Osteocyte (in vitro differentiated cells): Measurements from ENCODE around the gene CS. TPM values are rescaled to one million over a fixed set of nuclear protein-coding genes. Genes with fewer than 3 reads are reported as not detected.
A peak's percentile ranks its signal among the peaks of the same experiment; 100 is the strongest.
"Not testable (repeated sequence)": the region's sequence is repeated elsewhere in the genome, so short reads cannot be mapped to it uniquely, and the experiment has no call there.

Source experiments
- DNase-seq: peaks from one replicate; pipeline ENCODE4 v3.0.0; 2021; ENCODE audit warnings: mixed read lengths; ENCODE audit not compliant: unreplicated experiment; ENCODE audit errors: extremely low spot score
- H3K27ac Mint-ChIP-seq: one replicate; pipeline ENCODE4 v1.8.0; 2021; ENCODE audit warnings: mild to moderate bottlenecking, mixed read lengths; ENCODE audit not compliant: unreplicated experiment
- H3K27me3 Mint-ChIP-seq: one replicate; pipeline ENCODE4 v1.8.0; 2021; ENCODE audit warnings: mixed read lengths; ENCODE audit not compliant: unreplicated experiment
- H3K36me3 Mint-ChIP-seq: one replicate; pipeline ENCODE4 v1.8.0; 2021; ENCODE audit warnings: mixed read lengths; ENCODE audit not compliant: unreplicated experiment
- H3K4me1 Mint-ChIP-seq: one replicate; pipeline ENCODE4 v1.8.0; 2021; ENCODE audit warnings: mixed read lengths; ENCODE audit not compliant: unreplicated experiment
- H3K4me3 Mint-ChIP-seq: one replicate; pipeline ENCODE4 v1.8.0; 2021; ENCODE audit warnings: mild to moderate bottlenecking, moderate library complexity, mixed read lengths; ENCODE audit not compliant: unreplicated experiment
- H3K9me3 Mint-ChIP-seq: one replicate; pipeline ENCODE4 v1.8.0; 2021; ENCODE audit warnings: mixed read lengths; ENCODE audit not compliant: unreplicated experiment
- CTCF ChIP-seq: fragments of 200-600 bp; sonication (generic); IDR thresholded peaks from 2 replicates; pipeline ENCODE4 v1.5.0; 2021; ENCODE audit warnings: antibody characterized with exemption, mild to moderate bottlenecking, moderate library complexity
- total RNA-seq: library from RNA; stranded (reverse); gene quantifications from 2 replicates; pipeline ENCODE4 v1.2.1, GENCODE V29; 2021

The CS gene
- total RNA-seq, 1 donor from 2014 or later = 199 TPM

DNA sequence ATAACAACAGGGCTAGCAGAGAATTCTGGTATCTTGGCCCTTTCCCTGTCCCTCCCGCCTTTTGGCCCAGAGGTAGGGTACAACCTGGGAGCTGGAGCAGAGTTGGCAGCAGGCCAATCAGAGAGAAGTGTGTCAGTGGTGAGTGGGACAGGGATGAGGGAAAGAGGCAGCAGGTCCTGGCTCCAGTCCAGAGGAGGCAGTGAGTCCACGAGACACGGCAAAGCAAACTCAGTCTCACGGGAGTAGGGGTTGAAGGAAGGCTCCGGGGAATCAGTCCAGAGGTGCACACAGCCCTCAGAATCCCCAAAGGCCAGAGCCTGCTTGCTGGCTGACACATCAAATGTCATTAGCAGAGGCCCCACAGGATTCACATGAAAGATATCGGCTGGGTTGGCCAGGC lies 26.4 kb upstream of the CS start:
- DNase-seq = no peak
- Mint-ChIP-seq H3K4me3 (no peak overlapping the region), H3K4me1 (no peaks in the 10 kb centered on the region), H3K9me3 (no peaks in the 10 kb centered on the region), H3K27me3 (no peaks in the 10 kb centered on the region), H3K36me3 (peaks cover 30% of the 10 kb centered on the region), H3K27ac (no peak overlapping the region)
- no peak for TF ChIP-seq CTCF

- Mint-ChIP-seq H3K4me3 (no peak overlapping the region), H3K36me3 (peaks cover 27% of the 10 kb centered on the region), H3K9me3 (no peaks in the 10 kb centered on the region), H3K4me1 (no peaks in the 10 kb centered on the region), H3K27me3 (no peaks in the 10 kb centered on the region), H3K27ac (no peak overlapping the region)
- no peak for TF ChIP-seq CTCF
- DNase-seq = no peak
These were observed 26.0 kb upstream of the CS start for GRCh38 chr12:56326126-56326525.

DNA sequence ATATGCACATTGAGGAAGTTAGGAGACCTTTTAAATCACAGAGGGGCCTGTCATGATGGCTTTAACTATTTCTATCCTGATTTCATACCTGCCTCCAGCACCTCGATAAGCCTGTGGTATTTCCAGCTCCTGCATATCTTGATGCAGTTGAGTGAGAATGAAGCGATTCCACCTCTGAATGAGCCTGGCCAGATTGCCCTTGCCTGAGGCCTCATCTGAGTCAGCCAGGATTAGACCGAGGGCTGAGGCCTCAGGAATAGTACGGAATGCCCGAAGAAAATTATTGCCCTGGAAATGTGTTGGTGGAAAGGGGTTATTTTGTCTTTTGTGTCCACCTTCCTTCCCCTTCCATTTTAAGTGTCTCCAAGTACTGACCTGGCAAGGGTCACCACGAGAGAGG lies 24.1 kb upstream of the CS start:
- no peaks in the 10 kb centered on the region for H3K27me3 Mint-ChIP-seq
- no peak for TF ChIP-seq CTCF
- no peak for DNase-seq
- H3K36me3 Mint-ChIP-seq = peaks cover 30% of the 10 kb centered on the region
- H3K9me3 Mint-ChIP-seq = no peaks in the 10 kb centered on the region
- no peak overlapping the region for H3K27ac Mint-ChIP-seq
- no peaks in the 10 kb centered on the region for H3K4me1 Mint-ChIP-seq
- no peak overlapping the region for H3K4me3 Mint-ChIP-seq

DNA sequence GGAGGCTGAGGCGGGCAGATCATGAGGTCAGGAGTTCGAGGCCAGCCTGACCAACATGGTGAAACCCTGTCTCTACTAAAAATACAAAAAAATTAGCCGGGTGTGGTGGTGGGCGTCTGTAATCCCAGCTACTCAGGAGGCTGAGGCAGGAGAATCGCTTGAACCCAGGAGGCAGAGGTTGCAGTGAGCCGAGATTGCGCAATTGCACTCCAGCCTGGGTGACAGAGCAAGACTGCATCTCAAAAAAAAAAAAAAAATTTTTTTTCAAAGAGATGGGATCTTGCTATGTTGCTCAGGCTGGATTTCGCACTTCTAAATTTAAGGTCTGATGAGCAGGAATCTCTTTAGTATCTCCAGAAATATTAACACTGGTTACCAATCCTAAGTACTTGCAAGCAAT lies 21.5 kb upstream of the CS start:
- not testable (repeated sequence) for H3K4me1 Mint-ChIP-seq, H3K27ac Mint-ChIP-seq, DNase-seq, H3K9me3 Mint-ChIP-seq, H3K4me3 Mint-ChIP-seq, H3K27me3 Mint-ChIP-seq
- peaks cover 31% of the 10 kb centered on the region for H3K36me3 Mint-ChIP-seq

DNA sequence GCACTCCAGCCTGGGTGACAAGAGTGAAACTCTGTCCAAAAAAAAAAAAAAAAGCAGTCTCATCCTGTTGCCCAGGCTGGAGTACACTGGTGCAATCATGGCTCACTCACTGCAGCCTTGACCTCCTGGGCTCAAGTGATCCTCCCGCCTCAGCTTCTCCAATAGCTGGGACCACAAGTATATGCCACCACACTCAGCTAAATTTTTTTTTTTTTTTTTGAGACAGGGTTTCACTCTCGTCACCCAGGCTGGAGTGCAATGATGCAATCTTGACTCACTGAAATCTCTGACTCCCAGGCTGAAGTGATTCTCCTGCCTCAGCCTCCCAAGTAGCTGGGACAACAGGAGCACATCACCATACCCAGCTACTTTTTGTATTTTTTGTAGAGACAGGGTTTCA lies 20.9 kb upstream of the CS start:
- H3K36me3 Mint-ChIP-seq = peaks cover 26% of the 10 kb centered on the region
- no peak overlapping the region for H3K4me3 Mint-ChIP-seq
- H3K27me3 Mint-ChIP-seq = no peaks in the 10 kb centered on the region
- no peaks in the 10 kb centered on the region for H3K9me3 Mint-ChIP-seq
- no peak for DNase-seq
- no peak for TF ChIP-seq CTCF
- no peak overlapping the region for H3K27ac Mint-ChIP-seq
- peaks cover 2% of the 10 kb centered on the region for H3K4me1 Mint-ChIP-seq

DNA sequence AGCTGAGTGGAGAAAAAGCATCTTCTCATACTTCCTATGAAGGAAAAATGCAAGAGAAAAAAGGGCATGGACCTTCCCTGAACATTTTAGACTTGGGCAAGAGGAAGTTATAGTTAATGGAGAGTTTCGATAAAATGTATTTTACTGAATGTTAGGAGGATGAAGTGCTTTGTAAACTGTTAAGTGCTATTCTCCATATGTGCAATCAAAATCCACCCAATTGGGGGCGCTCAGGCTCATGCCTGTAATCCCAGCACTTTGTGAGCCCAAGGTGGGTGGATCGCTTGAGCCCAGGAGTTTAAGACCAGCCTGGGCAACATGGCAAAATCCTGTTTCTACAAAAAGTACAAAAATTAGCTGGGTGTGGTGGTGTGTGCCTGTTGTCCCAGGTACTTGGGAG lies 17.5 kb upstream of the CS start:
- no peaks in the 10 kb centered on the region for H3K9me3 Mint-ChIP-seq
- TF ChIP-seq CTCF = no peak
- peak overlapping the region; percentile 27 for H3K27ac Mint-ChIP-seq
- no peak for DNase-seq
- no peaks in the 10 kb centered on the region for H3K27me3 Mint-ChIP-seq
- peaks cover 14% of the 10 kb centered on the region for H3K4me1 Mint-ChIP-seq
- peaks cover 8% of the 10 kb centered on the region for H3K36me3 Mint-ChIP-seq
- no peak overlapping the region for H3K4me3 Mint-ChIP-seq
